ENCODE results near the gene SNIP1.
"Not testable (repeated sequence)": the region's sequence is repeated elsewhere in the genome, so short reads cannot be mapped to it uniquely, and the experiment has no call there.

The SNIP1 gene

GRCh38 chr1:37559080-37559479 lies 5.0 kb upstream of the SNIP1 start:
- Histone ChIP-seq H3K36me3 (ENCODE audit: control insufficient read depth in 1 of 2, insufficient read depth in 2 of 2, low read length in 2 of 2) (peaks cover 0 to 3% of the 10 kb centered on the region in 2 donors), H3K9ac (ENCODE audit: low read depth in 1 of 2, low read length in 2 of 2) (no peak overlapping the region), H3K27me3 (ENCODE audit: control insufficient read depth in 1 of 2, insufficient read depth in 2 of 2, low read length in 2 of 2) (no peaks in the 10 kb centered on the region), H3K27ac (ENCODE audit: low read depth, low read length) (no peak overlapping the region), H3K9me3 (ENCODE audit: control insufficient read depth in 1 of 2, low read length in 2 of 2) (no peaks in the 10 kb centered on the region), H3K4me1 (ENCODE audit: control insufficient read depth in 1 of 2, insufficient read depth in 2 of 2, low read length in 2 of 2) (peaks cover 6 to 8% of the 10 kb centered on the region in 2 donors), H3K4me3 (ENCODE audit: low read depth in 1 of 2, low read length in 2 of 2) (no peak overlapping the region)

GRCh38 chr1:37558411-37558810 lies 4.3 kb upstream of the SNIP1 start:
- Histone ChIP-seq H3K4me3 (ENCODE audit: low read depth in 1 of 2, low read length in 2 of 2) (no peak overlapping the region), H3K36me3 (ENCODE audit: control insufficient read depth in 1 of 2, insufficient read depth in 2 of 2, low read length in 2 of 2) (peaks cover 0 to 3% of the 10 kb centered on the region in 2 donors), H3K4me1 (ENCODE audit: control insufficient read depth in 1 of 2, insufficient read depth in 2 of 2, low read length in 2 of 2) (peaks cover 9 to 11% of the 10 kb centered on the region in 2 donors), H3K9me3 (ENCODE audit: control insufficient read depth in 1 of 2, low read length in 2 of 2) (no peaks in the 10 kb centered on the region), H3K9ac (ENCODE audit: low read depth in 1 of 2, low read length in 2 of 2) (no peak overlapping the region), H3K27ac (ENCODE audit: low read depth, low read length) (no peak overlapping the region), H3K27me3 (ENCODE audit: control insufficient read depth in 1 of 2, insufficient read depth in 2 of 2, low read length in 2 of 2) (no peaks in the 10 kb centered on the region)

GRCh38 chr1:37557402-37557801 lies 3.3 kb upstream of the SNIP1 start:
- H3K36me3 ChIP-seq (ENCODE audit: control insufficient read depth in 1 of 2, insufficient read depth in 2 of 2, low read length in 2 of 2), result peaks cover 0 to 1% of the 10 kb centered on the region in 2 donors
- no peak overlapping the region for H3K9ac ChIP-seq (ENCODE audit: low read depth in 1 of 2, low read length in 2 of 2)
- peaks cover 19 to 21% of the 10 kb centered on the region in 2 donors for H3K4me1 ChIP-seq (ENCODE audit: control insufficient read depth in 1 of 2, insufficient read depth in 2 of 2, low read length in 2 of 2)
- H3K9me3 ChIP-seq (ENCODE audit: control insufficient read depth in 1 of 2, low read length in 2 of 2), result no peaks in the 10 kb centered on the region
- peak overlapping the region in 1 of 2 donors; percentile 65 for H3K4me3 ChIP-seq (ENCODE audit: low read depth in 1 of 2, low read length in 2 of 2)
- H3K27me3 ChIP-seq (ENCODE audit: control insufficient read depth in 1 of 2, insufficient read depth in 2 of 2, low read length in 2 of 2), result no peaks in the 10 kb centered on the region
- no peak overlapping the region for H3K27ac ChIP-seq (ENCODE audit: low read depth, low read length)

- Histone ChIP-seq H3K36me3 (ENCODE audit: control insufficient read depth in 1 of 2, insufficient read depth in 2 of 2, low read length in 2 of 2) (peaks cover 0 to 4% of the 10 kb centered on the region in 2 donors), H3K9ac (ENCODE audit: low read depth in 1 of 2, low read length in 2 of 2) (peak within 1 kb of the TSS; percentile 36 to 63), H3K4me1 (ENCODE audit: control insufficient read depth in 1 of 2, insufficient read depth in 2 of 2, low read length in 2 of 2) (peaks cover 20 to 22% of the 10 kb centered on the region in 2 donors), H3K27ac (ENCODE audit: low read depth, low read length) (peak within 1 kb of the TSS; percentile 14), H3K27me3 (ENCODE audit: control insufficient read depth in 1 of 2, insufficient read depth in 2 of 2, low read length in 2 of 2) (no peaks in the 10 kb centered on the region), H3K9me3 (ENCODE audit: control insufficient read depth in 1 of 2, low read length in 2 of 2) (no peaks in the 10 kb centered on the region), H3K4me3 (ENCODE audit: low read depth in 1 of 2, low read length in 2 of 2) (peak within 1 kb of the TSS; percentile 62 to 65)
These were observed 2.7 kb upstream of the SNIP1 start, which contains the start of gene DNALI1 for GRCh38 chr1:37556712-37557196. TSS of gene DNALI1 (plus strand) at chr1:37556940. CDS start at chr1:37556995, 55 bp downstream.

GRCh38 chr1:37553598-37553926 lies 531 bp downstream of the SNIP1 start:
- Histone ChIP-seq H3K9ac (ENCODE audit: low read depth in 1 of 2, low read length in 2 of 2) (peak overlapping the region; percentile 85 to 99), H3K9me3 (ENCODE audit: control insufficient read depth in 1 of 2, low read length in 2 of 2) (no peaks in the 10 kb centered on the region), H3K4me1 (ENCODE audit: control insufficient read depth in 1 of 2, insufficient read depth in 2 of 2, low read length in 2 of 2) (peaks cover 20 to 22% of the 10 kb centered on the region in 2 donors), H3K27me3 (ENCODE audit: control insufficient read depth in 1 of 2, insufficient read depth in 2 of 2, low read length in 2 of 2) (no peaks in the 10 kb centered on the region), H3K36me3 (ENCODE audit: control insufficient read depth in 1 of 2, insufficient read depth in 2 of 2, low read length in 2 of 2) (peaks cover 2 to 7% of the 10 kb centered on the region in 2 donors), H3K27ac (ENCODE audit: low read depth, low read length) (peak overlapping the region; percentile 88), H3K4me3 (ENCODE audit: low read depth in 1 of 2, low read length in 2 of 2) (peak overlapping the region; percentile 99 to 100)

- Histone ChIP-seq H3K4me1 (ENCODE audit: control insufficient read depth in 1 of 2, insufficient read depth in 2 of 2, low read length in 2 of 2) (peaks cover 14% of the 10 kb centered on the region in 2 donors), H3K36me3 (ENCODE audit: control insufficient read depth in 1 of 2, insufficient read depth in 2 of 2, low read length in 2 of 2) (peaks cover 14 to 36% of the 10 kb centered on the region in 2 donors), H3K4me3 (ENCODE audit: low read depth in 1 of 2, low read length in 2 of 2) (no peak overlapping the region), H3K9me3 (ENCODE audit: control insufficient read depth in 1 of 2, low read length in 2 of 2) (no peaks in the 10 kb centered on the region), H3K27ac (ENCODE audit: low read depth, low read length) (no peak overlapping the region), H3K9ac (ENCODE audit: low read depth in 1 of 2, low read length in 2 of 2) (no peak overlapping the region), H3K27me3 (ENCODE audit: control insufficient read depth in 1 of 2, insufficient read depth in 2 of 2, low read length in 2 of 2) (no peaks in the 10 kb centered on the region)
These were observed 4.8 kb downstream of the SNIP1 start for GRCh38 chr1:37549341-37549740.

GRCh38 chr1:37545019-37545418 lies 9.1 kb downstream of the SNIP1 start:
- Histone ChIP-seq H3K36me3 (ENCODE audit: control insufficient read depth in 1 of 2, insufficient read depth in 2 of 2, low read length in 2 of 2) (peaks cover 20 to 56% of the 10 kb centered on the region in 2 donors), H3K27me3 (ENCODE audit: control insufficient read depth in 1 of 2, insufficient read depth in 2 of 2, low read length in 2 of 2) (no peaks in the 10 kb centered on the region), H3K9me3 (ENCODE audit: control insufficient read depth in 1 of 2, low read length in 2 of 2) (no peaks in the 10 kb centered on the region), H3K9ac (ENCODE audit: low read depth in 1 of 2, low read length in 2 of 2) (no peak overlapping the region), H3K27ac (ENCODE audit: low read depth, low read length) (no peak overlapping the region), H3K4me3 (ENCODE audit: low read depth in 1 of 2, low read length in 2 of 2) (no peak overlapping the region), H3K4me1 (ENCODE audit: control insufficient read depth in 1 of 2, insufficient read depth in 2 of 2, low read length in 2 of 2) (no peaks in the 10 kb centered on the region)

GRCh38 chr1:37544530-37544929 lies 9.6 kb downstream of the SNIP1 start:
- no peak overlapping the region for H3K4me3 ChIP-seq (ENCODE audit: low read depth in 1 of 2, low read length in 2 of 2)
- no peaks in the 10 kb centered on the region for H3K27me3 ChIP-seq (ENCODE audit: control insufficient read depth in 1 of 2, insufficient read depth in 2 of 2, low read length in 2 of 2)
- no peak overlapping the region for H3K27ac ChIP-seq (ENCODE audit: low read depth, low read length)
- no peaks in the 10 kb centered on the region for H3K4me1 ChIP-seq (ENCODE audit: control insufficient read depth in 1 of 2, insufficient read depth in 2 of 2, low read length in 2 of 2)
- no peak overlapping the region for H3K9ac ChIP-seq (ENCODE audit: low read depth in 1 of 2, low read length in 2 of 2)
- no peaks in the 10 kb centered on the region for H3K9me3 ChIP-seq (ENCODE audit: control insufficient read depth in 1 of 2, low read length in 2 of 2)
- H3K36me3 ChIP-seq (ENCODE audit: control insufficient read depth in 1 of 2, insufficient read depth in 2 of 2, low read length in 2 of 2), result peaks cover 21 to 60% of the 10 kb centered on the region in 2 donors

GRCh38 chr1:37540036-37540785 lies 13.9 kb downstream of the SNIP1 start:
- H3K36me3 ChIP-seq (ENCODE audit: control insufficient read depth in 1 of 2, insufficient read depth in 2 of 2, low read length in 2 of 2), result peaks cover 24 to 72% of the 10 kb centered on the region in 2 donors

GRCh38 chr1:37539154-37539553 lies 14.9 kb downstream of the SNIP1 start:
- not testable (repeated sequence) for H3K27ac ChIP-seq (ENCODE audit: low read depth, low read length); H3K9me3 ChIP-seq (ENCODE audit: control insufficient read depth in 1 of 2, low read length in 2 of 2); H3K4me3 ChIP-seq (ENCODE audit: low read depth in 1 of 2, low read length in 2 of 2); H3K9ac ChIP-seq (ENCODE audit: low read depth in 1 of 2, low read length in 2 of 2); H3K27me3 ChIP-seq (ENCODE audit: control insufficient read depth in 1 of 2, insufficient read depth in 2 of 2, low read length in 2 of 2); H3K4me1 ChIP-seq (ENCODE audit: control insufficient read depth in 1 of 2, insufficient read depth in 2 of 2, low read length in 2 of 2)
- peaks cover 24 to 63% of the 10 kb centered on the region in 2 donors for H3K36me3 ChIP-seq (ENCODE audit: control insufficient read depth in 1 of 2, insufficient read depth in 2 of 2, low read length in 2 of 2)

More at GRCh38 chr1:37540036-37540785, 13.9 kb downstream of the SNIP1 start:
- no peak overlapping the region for H3K4me3 ChIP-seq (ENCODE audit: low read depth in 1 of 2, low read length in 2 of 2)
- no peaks in the 10 kb centered on the region for H3K4me1 ChIP-seq (ENCODE audit: control insufficient read depth in 1 of 2, insufficient read depth in 2 of 2, low read length in 2 of 2)
- no peak overlapping the region for H3K9ac ChIP-seq (ENCODE audit: low read depth in 1 of 2, low read length in 2 of 2)
- H3K9me3 ChIP-seq (ENCODE audit: control insufficient read depth in 1 of 2, low read length in 2 of 2), result no peaks in the 10 kb centered on the region
- no peaks in the 10 kb centered on the region for H3K27me3 ChIP-seq (ENCODE audit: control insufficient read depth in 1 of 2, insufficient read depth in 2 of 2, low read length in 2 of 2)
- no peak overlapping the region for H3K27ac ChIP-seq (ENCODE audit: low read depth, low read length)
